ENCODE data around the gene CRISPLD2. TPM values are rescaled to one million over a fixed set of nuclear protein-coding genes. Genes with fewer than 3 reads are reported as not detected.

Gene CRISPLD2
- total RNA-seq, 2 donors from 2014 or later, result 58.4 to 76.4 TPM

- H3K4me1 ChIP-seq, result no peaks in the 10 kb centered on the region
- DNase-seq (ENCODE audit: low spot score), result no peak
- H3K4me3 ChIP-seq, result no peak overlapping the region
- H3K36me3 ChIP-seq, result no peaks in the 10 kb centered on the region
- no peaks in the 10 kb centered on the region for H3K27me3 ChIP-seq
- TF ChIP-seq, protein P1, sequence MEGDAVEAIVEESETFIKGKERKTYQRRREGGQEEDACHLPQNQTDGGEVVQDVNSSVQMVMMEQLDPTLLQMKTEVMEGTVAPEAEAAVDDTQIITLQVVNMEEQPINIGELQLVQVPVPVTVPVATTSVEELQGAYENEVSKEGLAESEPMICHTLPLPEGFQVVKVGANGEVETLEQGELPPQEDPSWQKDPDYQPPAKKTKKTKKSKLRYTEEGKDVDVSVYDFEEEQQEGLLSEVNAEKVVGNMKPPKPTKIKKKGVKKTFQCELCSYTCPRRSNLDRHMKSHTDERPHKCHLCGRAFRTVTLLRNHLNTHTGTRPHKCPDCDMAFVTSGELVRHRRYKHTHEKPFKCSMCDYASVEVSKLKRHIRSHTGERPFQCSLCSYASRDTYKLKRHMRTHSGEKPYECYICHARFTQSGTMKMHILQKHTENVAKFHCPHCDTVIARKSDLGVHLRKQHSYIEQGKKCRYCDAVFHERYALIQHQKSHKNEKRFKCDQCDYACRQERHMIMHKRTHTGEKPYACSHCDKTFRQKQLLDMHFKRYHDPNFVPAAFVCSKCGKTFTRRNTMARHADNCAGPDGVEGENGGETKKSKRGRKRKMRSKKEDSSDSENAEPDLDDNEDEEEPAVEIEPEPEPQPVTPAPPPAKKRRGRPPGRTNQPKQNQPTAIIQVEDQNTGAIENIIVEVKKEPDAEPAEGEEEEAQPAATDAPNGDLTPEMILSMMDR (IDR thresholded peaks at IDR 0.05), result no peak
- no peaks in the 10 kb centered on the region for H3K9me3 ChIP-seq
- no peak overlapping the region for H3K27ac ChIP-seq
Observed at GRCh38 chr16:84941921-84942320, 122.1 kb downstream of the CRISPLD2 start.

DNA sequence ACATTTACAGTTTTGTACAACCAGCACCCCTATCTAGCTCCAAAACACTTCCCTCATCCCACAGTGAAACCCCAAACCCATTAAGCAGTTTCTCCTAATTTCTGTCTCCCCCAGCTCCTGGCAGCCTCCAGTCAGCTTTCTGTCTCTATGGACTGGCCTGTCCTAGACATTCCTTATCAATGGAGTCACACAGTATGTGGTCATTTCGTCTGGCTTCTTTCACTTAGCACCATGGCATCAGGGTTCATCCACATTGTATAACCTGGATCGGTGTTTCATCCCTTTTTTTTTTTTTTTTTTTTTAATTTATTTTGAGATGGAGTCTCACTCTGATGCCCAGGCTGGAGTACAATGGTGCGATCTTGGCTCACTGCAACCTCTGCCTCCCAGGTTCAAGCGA is 123.0 kb downstream of the CRISPLD2 start:
- Histone ChIP-seq H3K27ac (no peak overlapping the region), H3K9me3 (no peaks in the 10 kb centered on the region), H3K4me1 (no peaks in the 10 kb centered on the region), H3K36me3 (no peaks in the 10 kb centered on the region), H3K27me3 (no peaks in the 10 kb centered on the region), H3K4me3 (no peak overlapping the region)
- DNase-seq (ENCODE audit: low spot score), result no peak
- TF ChIP-seq, protein P1 (IDR thresholded peaks at IDR 0.05), result no peak

DNA sequence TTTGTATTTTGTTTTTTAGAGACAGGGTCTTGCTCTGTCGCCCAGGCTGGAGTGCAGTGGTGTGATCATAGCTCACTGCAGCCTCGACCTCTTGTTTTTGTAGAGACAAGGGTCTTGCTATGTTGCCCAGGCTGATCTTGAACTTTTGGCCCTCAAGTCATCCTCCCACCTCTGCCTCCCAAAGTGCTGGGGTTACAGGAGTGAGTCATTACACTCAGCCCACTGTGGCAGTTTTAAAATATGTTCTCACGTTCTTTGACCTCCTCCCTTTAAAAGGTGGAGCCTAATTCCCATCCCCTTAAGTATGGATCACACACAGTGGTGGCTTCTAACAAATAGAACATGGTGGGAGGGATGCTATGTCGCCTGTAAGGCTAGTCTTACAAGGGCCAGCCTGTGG is 123.8 kb downstream of the CRISPLD2 start:
- no peaks in the 10 kb centered on the region for H3K36me3 ChIP-seq
- no peaks in the 10 kb centered on the region for H3K4me1 ChIP-seq
- TF ChIP-seq, protein P1 (IDR thresholded peaks at IDR 0.05), result no peak
- no peak for DNase-seq (ENCODE audit: low spot score)
- H3K9me3 ChIP-seq, result no peaks in the 10 kb centered on the region
- H3K4me3 ChIP-seq, result no peak overlapping the region
- no peak overlapping the region for H3K27ac ChIP-seq
- no peaks in the 10 kb centered on the region for H3K27me3 ChIP-seq

- DNase-seq (ENCODE audit: low spot score), result no peak
- TF ChIP-seq, protein P1 (IDR thresholded peaks at IDR 0.05), result no peak
- no peaks in the 10 kb centered on the region for H3K27me3 ChIP-seq
- H3K4me3 ChIP-seq, result no peak overlapping the region
- no peaks in the 10 kb centered on the region for H3K9me3 ChIP-seq
- H3K27ac ChIP-seq, result no peak overlapping the region
- peaks cover 0 to 4% of the 10 kb centered on the region in 2 donors for H3K4me1 ChIP-seq
- no peaks in the 10 kb centered on the region for H3K36me3 ChIP-seq
Observed at GRCh38 chr16:84947022-84947421, 127.2 kb downstream of the CRISPLD2 start.

DNA sequence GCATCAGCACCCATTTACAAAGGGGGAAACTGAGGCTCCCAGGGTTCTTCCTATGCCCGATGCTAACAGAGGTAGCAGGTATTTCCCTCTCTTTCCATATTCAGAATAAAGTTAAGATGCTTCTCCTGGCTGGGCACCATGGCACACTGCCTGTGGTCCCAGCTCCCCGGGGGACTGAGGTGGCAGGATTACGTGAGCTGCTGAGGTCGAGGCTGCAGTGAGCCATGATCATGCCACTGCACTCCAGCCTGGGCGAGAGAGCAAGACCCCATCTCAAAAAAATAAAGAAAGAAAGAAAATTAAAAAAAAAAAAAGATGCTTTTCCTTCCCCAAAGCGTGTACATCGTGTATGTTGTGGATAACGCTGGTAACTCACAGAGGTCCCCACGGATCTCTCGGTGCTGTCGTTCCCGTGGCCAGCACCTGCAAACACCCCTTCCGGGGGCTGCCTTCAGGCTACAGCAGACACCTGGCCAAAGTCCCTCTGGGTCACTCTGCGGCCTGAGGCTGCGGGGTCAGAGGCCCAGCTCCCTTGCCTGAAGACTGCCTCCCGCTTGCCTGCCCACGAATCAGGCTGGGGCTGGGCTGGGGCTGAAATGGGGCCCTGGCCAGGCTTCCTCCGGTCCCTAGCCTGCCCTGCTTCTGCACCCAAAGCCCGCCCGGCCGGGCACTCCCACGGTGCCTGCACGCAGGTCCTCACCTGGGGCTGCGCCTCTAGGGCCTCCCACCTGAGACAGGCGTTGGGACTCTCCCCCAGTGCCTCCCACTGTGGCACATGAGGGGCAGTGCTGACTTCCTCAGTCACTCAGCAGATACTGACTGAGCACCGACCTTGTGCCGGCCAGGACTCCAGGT is 128.4 kb downstream of the CRISPLD2 start:
- TF ChIP-seq, protein P1 (IDR thresholded peaks at IDR 0.05), result no peak
- H3K9me3 ChIP-seq, result no peaks in the 10 kb centered on the region
- no peaks in the 10 kb centered on the region for H3K36me3 ChIP-seq
- H3K4me1 ChIP-seq, result peaks cover 0 to 16% of the 10 kb centered on the region in 2 donors
- no peak overlapping the region for H3K27ac ChIP-seq
- no peak for DNase-seq (ENCODE audit: low spot score)
- H3K27me3 ChIP-seq, result no peaks in the 10 kb centered on the region
- H3K4me3 ChIP-seq, result no peak overlapping the region
